ENCODE data around the gene JAKMIP2. TPM values are rescaled to one million over a fixed set of nuclear protein-coding genes. Genes with fewer than 3 reads are reported as not detected.

JAKMIP2 gene
- total RNA-seq, 6 experiments from 2014 or later, result 0.07 to 0.56 (median 0.31) TPM

- Histone ChIP-seq H3K4me3 (no peak overlapping the region), H3K9me3 (no peaks in the 10 kb centered on the region), H3K27me3 (no peaks in the 10 kb centered on the region), H3K4me1 (no peaks in the 10 kb centered on the region), H3K36me3 (no peaks in the 10 kb centered on the region), H3K27ac (no peak overlapping the region)
- no peak for DNase-seq
- 57% methylated on average over 1 of the region's 1 CpG for WGBS (ENCODE audit: insufficient coverage, low coverage, low lambda C conversion rate, missing lambda C conversion rate)
- intact Hi-C loops (cut with DNase I), result no loop called here
- TF ChIP-seq POLR2A (IDR thresholded peaks at IDR 0.05) (no peak), CTCF (IDR thresholded peaks at IDR 0.05) (no peak)
- ATAC-seq, result peak; percentile 50 to 85 (median 54)
These were observed 35.8 kb upstream of the JAKMIP2 start for GRCh38 chr5:147818290-147818689.

- Histone ChIP-seq H3K36me3 (no peaks in the 10 kb centered on the region), H3K27me3 (no peaks in the 10 kb centered on the region), H3K9me3 (no peaks in the 10 kb centered on the region), H3K27ac (no peak overlapping the region), H3K4me1 (no peaks in the 10 kb centered on the region), H3K4me3 (no peak overlapping the region)
- WGBS (ENCODE audit: insufficient coverage, low coverage, low lambda C conversion rate, missing lambda C conversion rate), result 67% methylated on average over 1 of the region's 1 CpG
- DNase-seq (no peak), ATAC-seq (no peak)
- intact Hi-C loops (cut with DNase I), result no loop called here
- no peak for TF ChIP-seq CTCF (IDR thresholded peaks at IDR 0.05)
- no peak for TF ChIP-seq POLR2A (IDR thresholded peaks at IDR 0.05)
These were observed 31.2 kb upstream of the JAKMIP2 start for GRCh38 chr5:147813696-147814095.

DNA sequence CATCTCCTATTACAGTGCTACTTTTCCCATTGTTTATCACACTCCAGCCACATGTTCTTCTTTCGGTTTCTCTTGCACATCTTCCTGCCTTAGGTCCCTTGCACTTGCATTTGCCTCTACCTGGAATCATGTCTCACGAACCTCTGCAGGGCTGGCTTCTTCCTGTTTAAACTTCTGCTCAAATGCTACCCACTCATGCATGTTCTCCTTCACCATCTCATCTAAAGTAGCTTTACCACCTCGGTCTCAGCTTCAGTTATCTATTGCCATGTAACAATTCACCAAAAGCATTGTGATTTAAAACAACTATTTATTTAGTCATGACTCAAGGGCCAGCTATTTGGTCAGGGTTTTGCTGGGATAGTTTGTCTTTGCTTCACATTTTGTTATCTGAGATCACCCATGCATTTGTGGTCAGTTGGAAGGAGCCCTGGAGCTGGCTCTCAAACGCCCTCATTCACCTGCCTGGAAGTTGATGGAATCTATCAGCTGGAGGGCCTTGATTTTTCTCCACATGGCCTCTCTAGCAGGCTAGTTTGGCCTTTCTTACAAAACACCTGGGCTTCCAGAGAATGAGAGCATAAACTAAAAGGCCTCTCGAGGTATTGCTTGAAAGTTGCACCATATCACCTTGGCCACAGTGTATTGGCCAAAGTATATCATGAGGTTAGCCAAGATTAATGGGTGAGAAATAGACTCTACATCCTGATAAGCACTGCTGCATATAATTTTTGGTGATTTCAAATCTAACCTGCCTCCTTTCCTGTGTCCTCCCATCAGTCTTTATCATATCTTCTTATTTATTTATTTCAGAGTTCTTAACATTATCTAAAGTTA, 27.5 kb upstream of the JAKMIP2 start:
- Histone ChIP-seq H3K4me3 (no peak overlapping the region), H3K4me1 (no peaks in the 10 kb centered on the region), H3K36me3 (no peaks in the 10 kb centered on the region), H3K9me3 (no peaks in the 10 kb centered on the region), H3K27me3 (no peaks in the 10 kb centered on the region), H3K27ac (no peak overlapping the region)
- intact Hi-C loops (cut with DNase I), result no loop called here
- 45% methylated on average over 5 of the region's 5 CpGs for WGBS (ENCODE audit: insufficient coverage, low coverage, low lambda C conversion rate, missing lambda C conversion rate)
- ATAC-seq, result peak in 2 of 4 donors; percentile 30 to 59
- DNase-seq, result no peak
- TF ChIP-seq POLR2A (IDR thresholded peaks at IDR 0.05), result no peak
- no peak for TF ChIP-seq CTCF (IDR thresholded peaks at IDR 0.05)

- DNase-seq (no peak), ATAC-seq (peak; percentile 34 to 56 (median 48))
- Histone ChIP-seq H3K27ac (no peak overlapping the region), H3K9me3 (no peaks in the 10 kb centered on the region), H3K36me3 (no peaks in the 10 kb centered on the region), H3K4me1 (peaks cover 0 to 34% (median 7%) of the 10 kb centered on the region in 4 donors), H3K27me3 (no peaks in the 10 kb centered on the region), H3K4me3 (no peak overlapping the region)
- no peak for TF ChIP-seq POLR2A (IDR thresholded peaks at IDR 0.05)
- TF ChIP-seq CTCF (IDR thresholded peaks at IDR 0.05), result no peak
- intact Hi-C loops (cut with DNase I), result no loop called here
- 22% methylated on average over 6 of the region's 6 CpGs for WGBS (ENCODE audit: insufficient coverage, low coverage, low lambda C conversion rate, missing lambda C conversion rate)
These were observed 22.5 kb upstream of the JAKMIP2 start for GRCh38 chr5:147805030-147805454.
